Activated naive CD8-positive, alpha-beta T cell treated with anti-CD3 and anti-CD28 coated beads, Interleukin-2, amount 10 ng/mL, durations not matched to agents 7 days and 5 days (primary cell): ENCODE measurements around the gene ICA1L. TPM values are rescaled to one million over a fixed set of nuclear protein-coding genes. Genes with fewer than 3 reads are reported as not detected.
"Not testable (repeated sequence)": the region's sequence is repeated elsewhere in the genome, so short reads cannot be mapped to it uniquely, and the experiment has no call there.

Experiments
- ATAC-seq: fragments of 150-1000 bp; cut with Tn5 transposase; one replicate; pipeline ENCODE4 v1.10.0; 2021; ENCODE audit warnings: low read depth, moderate library complexity
- POLR2A ChIA-PET: fragments of 350-600 bp; sonication (Branson Sonifier 250); formaldehyde crosslinking; loops from one replicate; lab custom pipeline; 2021; ENCODE audit warnings: antibody characterized with exemption; lab: Charles Lee
- DNase-seq: peaks from one replicate; pipeline ENCODE4 v3.0.0; 2021
- H3K27ac Mint-ChIP-seq: one replicate; pipeline ENCODE4 v1.8.0; 2022; ENCODE audit warnings: mild to moderate bottlenecking, mixed read lengths
- H3K27me3 Mint-ChIP-seq: one replicate; pipeline ENCODE4 v1.8.0; 2022; ENCODE audit warnings: mild to moderate bottlenecking, moderate library complexity, mixed read lengths
- H3K36me3 Mint-ChIP-seq: one replicate; pipeline ENCODE4 v1.8.0; 2021; ENCODE audit warnings: mild to moderate bottlenecking, mixed read lengths
- H3K4me1 Mint-ChIP-seq: one replicate; pipeline ENCODE4 v1.8.0; 2021; ENCODE audit warnings: mixed read lengths
- H3K4me3 Mint-ChIP-seq: one replicate; pipeline ENCODE4 v1.8.0; 2022; ENCODE audit warnings: mild to moderate bottlenecking, moderate library complexity, mixed read lengths
- H3K9me3 Mint-ChIP-seq: one replicate; pipeline ENCODE4 v1.8.0; 2021; ENCODE audit warnings: mixed read lengths
- total RNA-seq, 2 experiments: library from RNA; stranded (reverse); gene quantifications; one replicate each; pipeline ENCODE4 v1.2.3, GENCODE V29; 2021

ICA1L gene
- total RNA-seq, 2 experiments from 2014 or later = 4.5 to 5.8 TPM

DNA sequence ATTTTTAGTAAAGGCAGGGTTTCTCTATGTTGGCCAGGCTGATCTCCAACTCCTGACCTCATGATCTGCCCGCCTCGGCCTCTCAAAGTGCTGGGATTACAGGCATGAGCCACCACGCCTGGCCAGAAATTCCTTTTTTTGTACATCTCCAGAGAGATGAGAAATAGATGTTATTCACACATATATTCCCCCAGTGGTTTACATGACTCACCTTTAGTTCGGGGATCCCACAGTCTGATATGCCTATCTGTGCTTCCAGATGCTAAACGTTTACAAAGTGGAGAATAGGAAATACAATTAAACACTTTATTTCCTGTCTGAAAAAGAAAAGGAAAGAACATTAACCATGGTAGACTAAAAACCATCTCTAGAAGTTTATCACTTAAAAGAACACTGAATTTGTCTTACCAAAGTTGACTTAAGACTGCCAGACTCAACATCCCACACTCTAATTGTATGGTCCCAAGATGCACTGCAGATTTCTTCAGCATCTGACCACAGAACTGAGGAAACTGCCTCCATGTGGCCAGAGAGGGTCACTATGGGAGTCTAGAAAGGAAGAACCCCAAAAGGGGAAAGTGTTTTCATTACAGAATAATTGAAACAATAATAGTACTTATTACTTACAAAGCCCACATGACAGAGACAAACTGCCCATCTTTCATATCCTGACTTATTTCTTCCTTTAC is 12.6 kb upstream of the ICA1L start:
- H3K27me3 Mint-ChIP-seq = no peaks in the 10 kb centered on the region
- POLR2A ChIA-PET = no interaction called here
- H3K4me3 Mint-ChIP-seq = no peak overlapping the region
- no peaks in the 10 kb centered on the region for H3K9me3 Mint-ChIP-seq
- peaks cover 1% of the 10 kb centered on the region for H3K4me1 Mint-ChIP-seq
- ATAC-seq = no peak
- no peak overlapping the region for H3K27ac Mint-ChIP-seq
- H3K36me3 Mint-ChIP-seq = peaks cover 15% of the 10 kb centered on the region
- DNase-seq = no peak

DNA sequence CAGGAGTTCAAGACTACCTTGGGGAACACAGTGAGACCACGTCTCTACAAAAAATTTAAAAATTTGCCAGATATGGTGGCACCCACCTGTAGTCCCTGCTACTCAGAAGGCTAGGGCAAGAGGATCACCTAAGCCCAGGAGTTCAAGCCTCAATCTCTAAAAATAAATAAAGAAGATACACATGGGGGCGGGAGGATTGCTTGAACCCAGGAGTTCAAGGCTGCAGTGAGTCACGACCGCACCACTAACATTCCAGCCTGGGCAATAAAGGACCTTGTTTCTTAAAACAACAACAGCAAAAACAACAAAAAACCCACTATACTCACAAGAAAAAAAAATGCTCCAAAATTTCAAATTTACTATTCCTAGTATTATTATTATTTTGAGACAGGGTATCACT is 10.0 kb upstream of the ICA1L start:
- ATAC-seq (no peak), DNase-seq (no peak)
- Mint-ChIP-seq H3K27me3 (no peaks in the 10 kb centered on the region), H3K36me3 (peaks cover 15% of the 10 kb centered on the region), H3K27ac (no peak overlapping the region), H3K4me1 (peaks cover 1% of the 10 kb centered on the region), H3K9me3 (no peaks in the 10 kb centered on the region), H3K4me3 (no peak overlapping the region)
- POLR2A ChIA-PET = no interaction called here

DNA sequence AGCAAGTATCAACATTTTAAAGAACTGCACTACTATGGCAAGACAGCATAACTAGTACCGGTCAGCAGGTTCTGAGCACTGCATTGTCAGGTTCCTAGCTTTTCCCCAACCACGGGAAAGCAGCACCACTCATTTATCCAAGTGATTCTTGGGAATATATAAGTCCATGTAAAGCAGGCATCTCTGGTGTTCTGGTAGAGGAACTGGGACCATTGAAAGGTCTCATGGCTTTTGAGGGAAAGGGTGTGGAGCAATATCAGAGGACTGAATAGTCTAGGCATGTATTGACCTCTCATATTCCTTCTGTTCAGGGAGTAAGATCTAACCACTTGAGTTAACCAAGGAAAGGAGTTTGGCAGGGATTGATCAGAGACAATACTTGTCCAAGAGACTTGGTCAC is 6.1 kb upstream of the ICA1L start:
- Mint-ChIP-seq H3K27me3 (peaks cover 4% of the 10 kb centered on the region), H3K4me3 (no peak overlapping the region), H3K36me3 (peaks cover 8% of the 10 kb centered on the region), H3K9me3 (no peaks in the 10 kb centered on the region), H3K4me1 (no peaks in the 10 kb centered on the region), H3K27ac (no peak overlapping the region)
- POLR2A ChIA-PET = no interaction called here
- DNase-seq (no peak), ATAC-seq (no peak)

DNA sequence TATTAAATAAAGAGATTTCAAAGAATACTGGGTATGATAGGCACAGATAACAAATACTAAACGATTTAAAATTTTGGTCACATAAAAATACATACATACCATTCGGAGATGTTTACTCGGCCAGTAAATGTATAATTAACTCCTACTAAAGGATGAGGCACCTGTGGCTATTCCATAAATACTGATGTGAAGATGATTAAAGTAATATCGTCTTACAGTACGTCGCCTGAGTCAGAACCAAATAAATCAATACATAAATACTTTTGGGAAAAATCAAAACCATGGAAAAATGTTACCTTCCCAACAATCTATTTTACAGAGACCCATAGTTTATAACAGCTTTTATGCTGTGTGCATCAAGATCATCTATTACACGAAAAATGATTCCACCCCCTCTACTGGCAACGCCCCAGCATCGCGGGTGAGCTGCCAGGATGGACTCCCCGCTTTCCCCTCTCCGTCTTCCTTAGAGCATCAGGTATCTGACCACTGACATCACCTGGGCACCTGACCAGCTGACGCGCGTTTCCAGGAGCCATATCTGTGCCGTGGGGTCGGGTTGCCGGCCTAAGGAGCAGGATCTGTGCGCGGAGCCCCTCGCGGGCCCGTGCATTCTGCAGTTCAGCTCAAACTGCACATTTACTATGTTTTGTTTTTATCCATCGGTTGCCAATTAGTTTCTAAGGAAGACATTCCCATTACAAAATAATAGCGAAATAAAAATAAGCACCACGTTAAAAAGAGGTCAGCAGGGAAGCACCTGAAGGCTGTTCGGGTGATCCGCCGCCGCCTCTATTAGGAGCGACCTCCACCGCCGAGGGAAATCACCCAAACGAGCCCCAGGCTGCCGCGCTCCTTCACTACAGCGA is 901 bp downstream of the ICA1L start:
- Mint-ChIP-seq H3K36me3 (no peaks in the 10 kb centered on the region), H3K27ac (peak overlapping the region; percentile 76), H3K4me3 (peak overlapping the region; percentile 90), H3K27me3 (peaks cover 4% of the 10 kb centered on the region), H3K9me3 (no peaks in the 10 kb centered on the region), H3K4me1 (peaks cover 11% of the 10 kb centered on the region)
- POLR2A ChIA-PET = interaction anchor here (0.6 to 2.3 kb wide), 5 partner anchors 10 to 365 kb away, joined by 3 to 18 read pairs (median 4); partner anchors contain the start of gene FAM117B
- ATAC-seq (peak; percentile 86), DNase-seq (peak; percentile 68)

DNA sequence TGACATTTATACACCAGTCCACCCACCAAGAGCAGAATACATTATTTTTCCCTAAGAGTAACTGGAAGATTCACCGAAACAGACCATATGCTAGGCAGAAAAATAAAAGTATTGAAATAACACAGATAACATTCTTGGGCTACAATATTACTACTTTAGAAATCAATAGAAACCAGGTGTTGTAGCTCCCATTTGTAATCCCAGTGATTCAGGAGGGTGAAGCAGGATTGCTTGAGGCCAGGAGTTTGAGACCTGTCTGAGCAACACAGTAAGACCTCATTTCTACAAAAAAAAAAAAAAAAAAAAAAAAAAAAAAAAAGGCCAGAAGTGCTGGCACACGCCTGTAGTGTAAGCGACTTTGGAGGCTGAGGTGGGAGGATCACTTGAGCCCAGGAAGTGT is 9.6 kb downstream of the ICA1L start:
- Mint-ChIP-seq H3K9me3 (no peaks in the 10 kb centered on the region), H3K4me1 (no peaks in the 10 kb centered on the region), H3K4me3 (no peak overlapping the region), H3K27me3 (no peaks in the 10 kb centered on the region), H3K36me3 (no peaks in the 10 kb centered on the region), H3K27ac (no peak overlapping the region)
- DNase-seq = no peak
- ATAC-seq = no peak
- POLR2A ChIA-PET = no interaction called here

DNA sequence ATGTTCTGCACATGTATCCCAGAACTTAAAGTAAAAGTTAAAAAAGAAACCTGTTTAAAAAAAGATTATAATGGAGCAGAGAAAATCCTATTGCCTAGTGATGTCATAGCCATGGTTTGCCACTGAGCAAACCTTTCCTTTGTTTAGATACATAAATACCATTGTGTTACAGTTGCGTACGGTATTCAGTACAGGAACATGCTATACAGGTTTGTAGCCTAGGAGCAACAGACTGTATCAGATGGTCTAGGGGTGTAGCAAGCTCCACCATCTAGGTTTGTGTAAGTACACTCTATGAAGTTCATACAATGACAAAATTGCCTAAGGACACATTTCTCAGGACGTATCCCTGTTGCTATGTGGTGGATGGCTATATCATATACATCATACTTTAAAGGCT is 13.0 kb downstream of the ICA1L start:
- Mint-ChIP-seq H3K4me3 (no peak overlapping the region), H3K27ac (no peak overlapping the region), H3K9me3 (no peaks in the 10 kb centered on the region), H3K36me3 (no peaks in the 10 kb centered on the region), H3K4me1 (no peaks in the 10 kb centered on the region), H3K27me3 (no peaks in the 10 kb centered on the region)
- DNase-seq (no peak), ATAC-seq (no peak)
- POLR2A ChIA-PET = no interaction called here

DNA sequence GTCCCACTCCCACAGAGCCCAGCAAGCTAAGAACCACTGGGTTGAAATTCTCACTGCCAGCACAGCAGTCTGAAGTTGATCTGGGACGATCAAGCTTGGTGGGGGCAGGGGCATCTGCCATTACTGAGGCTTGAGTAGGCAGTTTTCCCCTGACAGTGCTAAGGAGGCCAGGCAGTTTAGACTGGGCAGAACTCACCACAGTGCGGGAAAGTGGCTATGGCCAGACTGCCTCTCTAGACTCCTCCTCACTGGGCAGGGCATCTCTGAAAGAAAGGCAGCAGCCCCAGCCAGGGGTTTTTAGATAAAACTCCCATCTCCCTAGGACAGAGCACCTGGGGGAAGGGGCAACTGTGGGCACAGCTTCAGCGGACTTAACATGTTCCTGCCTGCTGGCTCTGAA is 22.2 kb downstream of the ICA1L start:
- not testable (repeated sequence) for H3K36me3 Mint-ChIP-seq, H3K4me3 Mint-ChIP-seq, H3K4me1 Mint-ChIP-seq, ATAC-seq, H3K27ac Mint-ChIP-seq, DNase-seq, H3K9me3 Mint-ChIP-seq, H3K27me3 Mint-ChIP-seq
- POLR2A ChIA-PET = interaction anchor here (0.6 kb wide), 1 partner anchor 390 kb away, joined by 3 read pairs; the partner anchor contains the start of gene CYP20A1

DNA sequence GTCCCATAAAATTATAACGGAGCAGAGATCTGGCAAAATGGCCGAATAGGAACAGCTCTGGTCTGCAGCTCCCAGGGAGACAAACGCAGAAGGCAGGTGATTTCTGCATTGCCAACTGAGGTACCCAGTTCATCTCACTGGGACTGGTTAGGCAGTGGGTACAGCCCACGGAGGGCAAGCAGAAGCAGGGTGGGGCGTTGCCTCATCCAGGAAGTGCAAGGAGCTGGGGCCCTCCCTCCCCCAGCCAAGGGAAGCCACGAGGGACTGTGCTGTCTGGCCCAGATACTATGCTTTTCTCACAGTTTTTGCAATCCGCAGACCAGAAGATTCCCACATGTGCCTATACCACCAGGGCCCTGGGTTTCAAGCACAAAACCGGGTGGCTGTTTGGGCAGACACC is 22.8 kb downstream of the ICA1L start:
- peaks cover 2% of the 10 kb centered on the region for H3K36me3 Mint-ChIP-seq
- DNase-seq = no peak

DNA sequence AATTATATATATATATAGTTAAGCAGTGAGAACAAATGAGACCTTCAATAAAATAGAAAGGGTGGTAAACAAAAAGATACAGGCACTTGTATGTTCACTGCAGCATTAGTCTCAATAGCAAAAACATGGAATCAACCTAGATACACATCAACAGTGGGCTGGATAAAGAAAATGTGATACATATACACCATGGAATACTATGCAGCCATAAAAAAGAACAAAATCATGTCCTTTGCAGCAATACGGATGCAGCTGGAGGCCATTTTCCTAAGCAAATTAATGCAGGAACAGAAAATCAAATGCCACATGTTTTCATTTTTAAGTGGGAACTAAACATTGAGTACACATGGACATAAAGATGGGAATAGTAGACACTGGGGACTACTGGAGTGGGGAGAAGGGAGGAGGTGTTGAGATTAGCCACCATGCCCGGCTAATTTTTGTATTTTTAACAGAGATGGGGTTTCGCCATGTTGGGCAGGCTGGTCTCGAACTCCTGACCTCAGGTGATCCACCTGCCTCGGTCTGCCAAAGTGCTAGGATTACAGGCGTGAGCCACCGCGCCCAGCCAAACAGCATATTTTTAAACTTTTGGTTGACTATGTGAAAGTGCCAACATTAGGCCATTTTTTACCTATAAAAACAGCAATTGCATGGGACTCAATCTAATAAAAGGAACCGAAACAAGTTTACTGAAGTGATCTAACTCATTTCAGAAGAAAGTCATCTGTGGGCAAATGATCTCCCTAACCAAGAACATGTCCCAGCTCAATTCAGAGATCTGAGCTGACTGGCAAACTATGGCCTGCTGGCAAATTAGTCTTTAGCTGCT is 23.7 kb downstream of the ICA1L start:
- POLR2A ChIA-PET = no interaction called here
- no peak overlapping the region for H3K27ac Mint-ChIP-seq

More for the DNA sequence above, 22.8 kb downstream of the ICA1L start:
- ATAC-seq = no peak
- POLR2A ChIA-PET = interaction anchor here (0.6 kb wide), 1 partner anchor 390 kb away, joined by 3 read pairs; the partner anchor contains the start of gene CYP20A1
- no peak overlapping the region for H3K4me3 Mint-ChIP-seq
- H3K27ac Mint-ChIP-seq = no peak overlapping the region
- peaks cover 4% of the 10 kb centered on the region for H3K4me1 Mint-ChIP-seq
- peaks cover 3% of the 10 kb centered on the region for H3K9me3 Mint-ChIP-seq
- H3K27me3 Mint-ChIP-seq = no peaks in the 10 kb centered on the region

DNA sequence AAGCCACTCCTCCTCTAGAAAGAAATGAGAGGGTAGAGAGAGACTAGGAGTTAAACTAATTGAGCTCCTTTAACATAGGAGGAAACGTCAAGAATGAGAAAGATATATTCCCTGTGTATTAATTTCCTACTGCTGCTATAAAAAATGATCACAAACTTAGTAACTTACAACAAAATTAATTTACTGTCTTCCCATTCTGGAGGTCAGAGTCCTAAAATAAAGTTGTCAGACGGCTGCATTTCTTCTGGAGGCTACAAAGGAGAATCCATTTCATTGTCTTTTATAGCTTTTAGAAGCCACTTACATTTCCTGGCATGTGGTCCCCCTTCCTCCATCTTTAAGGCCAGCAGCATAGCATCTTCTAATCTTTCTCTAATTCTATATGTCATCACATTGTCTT is 26.9 kb downstream of the ICA1L start:
- POLR2A ChIA-PET = no interaction called here
- Mint-ChIP-seq H3K9me3 (peaks cover 5% of the 10 kb centered on the region), H3K27ac (no peak overlapping the region), H3K27me3 (no peaks in the 10 kb centered on the region), H3K4me3 (no peak overlapping the region), H3K4me1 (peaks cover 4% of the 10 kb centered on the region), H3K36me3 (peaks cover 5% of the 10 kb centered on the region)
- ATAC-seq (no peak), DNase-seq (no peak)

More for the DNA sequence above, 23.7 kb downstream of the ICA1L start:
- Mint-ChIP-seq H3K27me3 (no peaks in the 10 kb centered on the region), H3K4me1 (peaks cover 4% of the 10 kb centered on the region), H3K9me3 (peaks cover 5% of the 10 kb centered on the region), H3K4me3 (no peak overlapping the region), H3K36me3 (peaks cover 2% of the 10 kb centered on the region)
- ATAC-seq = no peak
- DNase-seq = no peak

DNA sequence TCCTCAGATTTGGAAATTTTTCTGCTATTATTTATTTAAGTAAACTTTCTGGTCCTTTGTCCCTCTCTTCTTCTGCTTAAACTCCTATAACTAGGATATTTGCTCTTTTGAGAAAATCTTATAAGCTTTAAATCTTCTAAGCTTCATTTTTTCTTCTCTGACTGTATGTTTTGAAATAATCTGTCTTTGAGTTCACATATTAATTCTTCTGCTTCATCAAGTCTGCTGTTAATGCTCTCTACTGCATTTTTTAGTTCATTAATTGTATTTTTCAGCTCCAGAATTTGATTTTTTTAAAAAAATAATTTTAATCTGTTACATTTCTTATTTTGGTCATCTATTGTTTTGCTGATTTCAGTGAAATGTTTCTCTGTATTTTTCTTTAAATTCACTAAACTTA is 28.9 kb downstream of the ICA1L start:
- Mint-ChIP-seq H3K27me3 (no peaks in the 10 kb centered on the region), H3K4me1 (no peaks in the 10 kb centered on the region), H3K4me3 (no peak overlapping the region), H3K27ac (no peak overlapping the region), H3K36me3 (peaks cover 5% of the 10 kb centered on the region), H3K9me3 (peaks cover 5% of the 10 kb centered on the region)
- ATAC-seq (no peak), DNase-seq (no peak)
- POLR2A ChIA-PET = no interaction called here

DNA sequence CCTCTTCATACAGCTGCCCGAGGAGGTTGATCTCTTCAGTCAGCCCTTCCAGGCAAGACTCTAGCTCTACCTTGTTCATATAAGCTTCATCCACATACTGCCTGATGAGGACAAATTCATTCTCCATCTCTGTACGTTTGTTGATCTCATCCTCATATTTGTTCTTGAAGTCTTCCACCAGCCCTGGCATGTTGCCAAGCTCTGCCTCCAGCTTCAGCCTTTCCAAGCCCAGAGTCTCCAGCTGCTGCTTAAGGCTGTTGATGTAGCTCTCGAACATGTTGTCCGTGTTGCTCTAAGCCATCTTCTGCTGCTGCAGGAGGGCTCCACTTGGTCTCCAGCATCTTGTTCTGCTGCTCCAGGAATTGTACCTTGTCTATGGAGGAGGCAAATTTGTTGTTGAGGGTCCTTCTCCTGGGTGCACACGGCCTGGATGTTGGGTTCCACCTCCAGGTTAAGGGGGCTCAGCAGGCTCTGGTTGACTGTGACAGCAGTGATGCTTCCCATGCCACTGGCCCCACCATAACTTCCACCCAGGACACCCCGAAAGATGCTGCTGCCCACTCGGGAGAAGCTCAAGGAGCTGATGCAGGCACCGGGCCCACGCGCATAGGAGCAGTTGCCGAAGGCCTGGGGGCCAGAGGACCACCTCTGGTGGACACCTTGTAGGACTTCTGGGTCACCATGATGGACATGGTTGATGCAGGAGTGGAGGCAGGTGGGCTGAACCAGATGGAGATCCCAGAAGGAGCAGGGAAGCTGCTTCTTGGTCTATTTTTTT is 30.3 kb downstream of the ICA1L start:
- peaks cover 5% of the 10 kb centered on the region for H3K9me3 Mint-ChIP-seq
- peaks cover 5% of the 10 kb centered on the region for H3K36me3 Mint-ChIP-seq
- no peak for ATAC-seq
- H3K4me3 Mint-ChIP-seq = no peak overlapping the region
- H3K4me1 Mint-ChIP-seq = no peaks in the 10 kb centered on the region
- H3K27me3 Mint-ChIP-seq = no peaks in the 10 kb centered on the region
- no peak overlapping the region for H3K27ac Mint-ChIP-seq
- POLR2A ChIA-PET = no interaction called here
- no peak for DNase-seq
